Measurements from ENCODE around the gene PVALB.
A peak's percentile ranks its signal among the peaks of the same experiment; 100 is the strongest.

DNA sequence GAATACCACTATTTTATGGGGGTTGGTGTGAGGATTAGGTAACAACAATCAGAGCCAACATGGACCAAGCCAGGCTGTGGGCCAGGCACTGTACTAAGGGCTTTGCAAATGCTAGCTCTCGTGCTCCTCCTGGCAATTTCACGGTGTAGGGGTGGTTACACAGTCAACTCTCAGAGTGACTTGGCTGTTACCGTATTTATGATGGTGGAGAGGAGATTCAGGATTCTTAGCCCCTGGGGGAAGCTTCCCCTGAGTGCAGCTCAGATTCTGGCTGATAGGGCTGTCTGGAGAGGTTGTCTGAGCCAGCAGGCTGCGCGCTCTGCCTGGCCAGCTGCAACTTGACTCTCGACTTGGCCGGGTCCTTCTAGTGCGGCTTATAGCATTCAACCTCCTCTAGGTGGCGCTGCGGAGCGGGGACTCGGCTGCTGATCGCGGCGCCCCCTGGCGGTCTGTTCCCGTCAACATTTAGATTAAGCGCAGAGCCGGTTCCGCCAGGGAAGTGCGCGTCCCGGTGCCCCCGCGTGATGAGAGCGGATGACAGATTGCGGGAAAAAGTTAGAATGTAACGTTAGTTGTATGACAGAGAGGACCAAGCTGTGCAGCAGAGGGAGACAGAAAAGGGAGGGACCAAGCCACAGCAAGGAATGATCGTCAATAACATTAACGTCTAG, 39.4 kb upstream of the PVALB start:
- TF ChIP-seq POLR2A (IDR thresholded peaks at IDR 0.05), result no peak
- TF ChIP-seq, protein P1, sequence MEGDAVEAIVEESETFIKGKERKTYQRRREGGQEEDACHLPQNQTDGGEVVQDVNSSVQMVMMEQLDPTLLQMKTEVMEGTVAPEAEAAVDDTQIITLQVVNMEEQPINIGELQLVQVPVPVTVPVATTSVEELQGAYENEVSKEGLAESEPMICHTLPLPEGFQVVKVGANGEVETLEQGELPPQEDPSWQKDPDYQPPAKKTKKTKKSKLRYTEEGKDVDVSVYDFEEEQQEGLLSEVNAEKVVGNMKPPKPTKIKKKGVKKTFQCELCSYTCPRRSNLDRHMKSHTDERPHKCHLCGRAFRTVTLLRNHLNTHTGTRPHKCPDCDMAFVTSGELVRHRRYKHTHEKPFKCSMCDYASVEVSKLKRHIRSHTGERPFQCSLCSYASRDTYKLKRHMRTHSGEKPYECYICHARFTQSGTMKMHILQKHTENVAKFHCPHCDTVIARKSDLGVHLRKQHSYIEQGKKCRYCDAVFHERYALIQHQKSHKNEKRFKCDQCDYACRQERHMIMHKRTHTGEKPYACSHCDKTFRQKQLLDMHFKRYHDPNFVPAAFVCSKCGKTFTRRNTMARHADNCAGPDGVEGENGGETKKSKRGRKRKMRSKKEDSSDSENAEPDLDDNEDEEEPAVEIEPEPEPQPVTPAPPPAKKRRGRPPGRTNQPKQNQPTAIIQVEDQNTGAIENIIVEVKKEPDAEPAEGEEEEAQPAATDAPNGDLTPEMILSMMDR (IDR thresholded peaks at IDR 0.05), result peak; percentile 98 to 100 (median 99)

Data from testis (tissue), 2 donors.